ENCODE measurements around the gene PRRC1.
"Not testable (repeated sequence)": the region's sequence is repeated elsewhere in the genome, so short reads cannot be mapped to it uniquely, and the experiment has no call there.

PRRC1 gene

GRCh38 chr5:127564002-127564769, 46.7 kb downstream of the PRRC1 start:
- no peak overlapping the region for H2AFZ ChIP-seq (ENCODE audit: low read length, unreplicated experiment)
- no peak overlapping the region for H3K27ac ChIP-seq (ENCODE audit: low read depth, low read length)
- H3K36me3 ChIP-seq (ENCODE audit: insufficient read depth, low read length), result no peaks in the 10 kb centered on the region
- H3K4me1 ChIP-seq (ENCODE audit: control insufficient read depth, insufficient read depth, low read length, unreplicated experiment), result peaks cover 7% of the 10 kb centered on the region
- no peak overlapping the region for H3K4me3 ChIP-seq (ENCODE audit: low read depth, low read length)
- peaks cover 15% of the 10 kb centered on the region; the same call in 1 of the 2 replicates for H3K27me3 ChIP-seq (ENCODE audit: insufficient read depth, low read length)
- H3K79me2 ChIP-seq (ENCODE audit: control insufficient read depth, insufficient read depth, low read length, unreplicated experiment), result no peaks in the 10 kb centered on the region

- H3K4me3 ChIP-seq (ENCODE audit: low read depth, low read length), result no peak overlapping the region
These were observed 48.3 kb downstream of the PRRC1 start for GRCh38 chr5:127565586-127566270.

GRCh38 chr5:127567026-127567768, 49.8 kb downstream of the PRRC1 start:
- H2AFZ ChIP-seq (ENCODE audit: low read length, unreplicated experiment), result no peak overlapping the region
- no peak overlapping the region for H3K27ac ChIP-seq (ENCODE audit: low read depth, low read length)
- peaks cover 6% of the 10 kb centered on the region for H3K4me1 ChIP-seq (ENCODE audit: control insufficient read depth, insufficient read depth, low read length, unreplicated experiment)
- H3K27me3 ChIP-seq (ENCODE audit: insufficient read depth, low read length), result peaks cover 15% of the 10 kb centered on the region; the same call in 1 of the 2 replicates
- no peaks in the 10 kb centered on the region for H3K79me2 ChIP-seq (ENCODE audit: control insufficient read depth, insufficient read depth, low read length, unreplicated experiment)
- no peak overlapping the region for H3K4me3 ChIP-seq (ENCODE audit: low read depth, low read length)
- H3K36me3 ChIP-seq (ENCODE audit: insufficient read depth, low read length), result no peaks in the 10 kb centered on the region

More at GRCh38 chr5:127565586-127566270, 48.3 kb downstream of the PRRC1 start:
- no peak overlapping the region for H3K27ac ChIP-seq (ENCODE audit: low read depth, low read length)
- peaks cover 7% of the 10 kb centered on the region for H3K4me1 ChIP-seq (ENCODE audit: control insufficient read depth, insufficient read depth, low read length, unreplicated experiment)
- no peaks in the 10 kb centered on the region for H3K36me3 ChIP-seq (ENCODE audit: insufficient read depth, low read length)
- no peaks in the 10 kb centered on the region for H3K79me2 ChIP-seq (ENCODE audit: control insufficient read depth, insufficient read depth, low read length, unreplicated experiment)
- no peak overlapping the region for H2AFZ ChIP-seq (ENCODE audit: low read length, unreplicated experiment)
- H3K27me3 ChIP-seq (ENCODE audit: insufficient read depth, low read length), result peaks cover 15% of the 10 kb centered on the region; the same call in 1 of the 2 replicates

- no peaks in the 10 kb centered on the region for H3K79me2 ChIP-seq (ENCODE audit: control insufficient read depth, insufficient read depth, low read length, unreplicated experiment)
- H3K4me1 ChIP-seq (ENCODE audit: control insufficient read depth, insufficient read depth, low read length, unreplicated experiment), result no peaks in the 10 kb centered on the region
- H3K27ac ChIP-seq (ENCODE audit: low read depth, low read length), result no peak overlapping the region
- no peak overlapping the region for H3K4me3 ChIP-seq (ENCODE audit: low read depth, low read length)
- peaks cover 15% of the 10 kb centered on the region; the same call in 1 of the 2 replicates for H3K27me3 ChIP-seq (ENCODE audit: insufficient read depth, low read length)
- H3K36me3 ChIP-seq (ENCODE audit: insufficient read depth, low read length), result no peaks in the 10 kb centered on the region
- H2AFZ ChIP-seq (ENCODE audit: low read length, unreplicated experiment), result no peak overlapping the region
These were observed 50.7 kb downstream of the PRRC1 start for GRCh38 chr5:127568166-127568565.

DNA sequence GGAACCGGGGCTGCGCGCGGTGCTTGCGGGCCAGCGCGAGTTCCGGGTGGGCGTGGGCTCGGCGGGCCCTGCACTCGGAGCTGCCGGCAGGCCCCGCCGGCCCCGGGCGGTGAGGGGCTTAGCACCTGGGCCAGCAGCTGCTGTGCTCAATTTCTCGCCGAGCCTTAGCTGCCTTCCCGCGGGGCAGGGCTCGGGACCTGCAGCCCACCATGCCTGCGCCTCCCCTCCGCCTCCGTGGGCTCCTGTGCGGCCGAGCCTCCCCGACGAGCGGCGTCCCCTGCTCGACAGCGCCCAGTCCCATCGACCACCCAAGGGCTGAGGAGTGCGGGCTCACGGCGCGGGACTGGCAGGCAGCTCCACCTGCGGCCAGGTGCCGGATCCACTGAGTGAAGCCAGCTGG, 52.0 kb downstream of the PRRC1 start:
- not testable (repeated sequence) for H3K4me1 ChIP-seq (ENCODE audit: control insufficient read depth, insufficient read depth, low read length, unreplicated experiment); H3K27ac ChIP-seq (ENCODE audit: low read depth, low read length); H3K36me3 ChIP-seq (ENCODE audit: insufficient read depth, low read length); H3K79me2 ChIP-seq (ENCODE audit: control insufficient read depth, insufficient read depth, low read length, unreplicated experiment); H2AFZ ChIP-seq (ENCODE audit: low read length, unreplicated experiment)
- H3K27me3 ChIP-seq (ENCODE audit: insufficient read depth, low read length), result peaks cover 15% of the 10 kb centered on the region; the same call in 1 of the 2 replicates
- peak overlapping the region; percentile 15; the same call in 1 of the 2 replicates for H3K4me3 ChIP-seq (ENCODE audit: low read depth, low read length)

DNA sequence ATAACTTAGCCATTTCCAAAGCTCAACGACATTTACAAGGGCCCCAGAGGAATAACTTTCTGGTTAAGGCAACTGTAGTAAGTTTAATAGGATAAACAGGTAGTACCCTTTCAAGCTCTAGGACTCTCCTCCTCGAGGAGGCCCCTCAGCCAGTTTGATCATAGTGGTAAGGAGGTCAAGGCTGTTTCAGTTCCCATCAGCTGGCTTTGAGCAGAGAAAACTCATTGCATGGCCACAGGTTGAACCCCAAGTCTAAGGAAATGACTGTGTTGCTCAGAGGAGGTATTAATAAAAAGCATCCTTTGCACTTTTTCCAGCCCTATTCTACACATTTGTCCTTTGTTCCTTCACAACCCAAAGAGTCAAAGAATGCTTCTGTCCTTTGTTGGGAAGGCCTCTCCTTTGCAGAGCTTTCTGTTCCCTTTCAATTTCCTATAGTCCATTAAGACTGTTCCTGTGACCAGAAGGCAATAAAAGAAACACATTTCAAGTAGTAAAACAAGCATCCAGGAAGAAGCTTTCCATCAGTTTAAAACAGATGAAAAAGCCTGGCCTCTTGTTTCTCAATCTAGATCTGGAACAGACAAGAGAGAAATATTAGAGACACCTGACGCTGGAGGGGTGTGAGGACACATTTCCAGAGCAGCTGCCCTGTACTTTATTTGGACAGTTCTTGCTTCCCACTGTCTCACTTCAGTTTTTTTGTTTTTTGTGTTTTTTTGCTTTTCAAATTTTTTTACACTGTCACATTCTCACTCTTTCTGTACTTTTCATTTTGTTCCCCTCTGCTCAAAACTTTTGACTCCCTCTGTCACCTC, 54.1 kb downstream of the PRRC1 start:
- Histone ChIP-seq H3K4me3 (ENCODE audit: low read depth, low read length) (no peak overlapping the region), H2AFZ (ENCODE audit: low read length, unreplicated experiment) (no peak overlapping the region), H3K79me2 (ENCODE audit: control insufficient read depth, insufficient read depth, low read length, unreplicated experiment) (no peaks in the 10 kb centered on the region), H3K36me3 (ENCODE audit: insufficient read depth, low read length) (no peaks in the 10 kb centered on the region), H3K27me3 (ENCODE audit: insufficient read depth, low read length) (peaks cover 15% of the 10 kb centered on the region; the same call in 1 of the 2 replicates), H3K27ac (ENCODE audit: low read depth, low read length) (no peak overlapping the region), H3K4me1 (ENCODE audit: control insufficient read depth, insufficient read depth, low read length, unreplicated experiment) (no peaks in the 10 kb centered on the region)

DNA sequence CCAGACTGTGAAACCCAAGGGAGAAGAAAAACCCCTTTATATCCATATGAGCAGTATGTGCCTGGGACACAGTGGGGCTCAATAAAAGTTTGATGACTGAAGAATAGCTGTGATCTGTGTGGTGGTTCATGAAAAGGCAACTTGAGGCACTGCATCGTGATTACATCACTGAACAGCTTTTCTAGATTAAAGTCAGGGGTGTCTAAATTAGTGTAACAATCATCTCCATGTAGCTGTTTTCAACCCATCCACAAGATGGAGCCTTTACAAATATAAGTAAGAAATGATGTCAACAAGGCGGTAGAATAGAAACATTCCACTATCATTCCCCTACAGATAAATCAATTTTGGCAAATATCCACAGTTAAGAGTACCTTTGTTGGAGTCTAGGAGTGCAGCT, 55.5 kb downstream of the PRRC1 start:
- Histone ChIP-seq H3K4me3 (ENCODE audit: low read depth, low read length) (no peak overlapping the region), H3K27me3 (ENCODE audit: insufficient read depth, low read length) (peaks cover 10% of the 10 kb centered on the region; the same call in 1 of the 2 replicates), H3K36me3 (ENCODE audit: insufficient read depth, low read length) (no peaks in the 10 kb centered on the region), H3K4me1 (ENCODE audit: control insufficient read depth, insufficient read depth, low read length, unreplicated experiment) (peaks cover 6% of the 10 kb centered on the region), H3K79me2 (ENCODE audit: control insufficient read depth, insufficient read depth, low read length, unreplicated experiment) (no peaks in the 10 kb centered on the region), H3K27ac (ENCODE audit: low read depth, low read length) (no peak overlapping the region), H2AFZ (ENCODE audit: low read length, unreplicated experiment) (no peak overlapping the region)

GRCh38 chr5:127574852-127575679, 57.6 kb downstream of the PRRC1 start:
- Histone ChIP-seq H2AFZ (ENCODE audit: low read length, unreplicated experiment) (no peak overlapping the region), H3K79me2 (ENCODE audit: control insufficient read depth, insufficient read depth, low read length, unreplicated experiment) (no peaks in the 10 kb centered on the region), H3K27ac (ENCODE audit: low read depth, low read length) (no peak overlapping the region), H3K4me1 (ENCODE audit: control insufficient read depth, insufficient read depth, low read length, unreplicated experiment) (peaks cover 6% of the 10 kb centered on the region), H3K4me3 (ENCODE audit: low read depth, low read length) (no peak overlapping the region), H3K36me3 (ENCODE audit: insufficient read depth, low read length) (no peaks in the 10 kb centered on the region), H3K27me3 (ENCODE audit: insufficient read depth, low read length) (no peaks in the 10 kb centered on the region)

- no peak overlapping the region for H3K4me3 ChIP-seq (ENCODE audit: low read depth, low read length)
- peak overlapping the region; percentile 35 for H2AFZ ChIP-seq (ENCODE audit: low read length, unreplicated experiment)
- H3K27ac ChIP-seq (ENCODE audit: low read depth, low read length), result no peak overlapping the region
- H3K79me2 ChIP-seq (ENCODE audit: control insufficient read depth, insufficient read depth, low read length, unreplicated experiment), result no peaks in the 10 kb centered on the region
- peaks cover 6% of the 10 kb centered on the region for H3K4me1 ChIP-seq (ENCODE audit: control insufficient read depth, insufficient read depth, low read length, unreplicated experiment)
- no peaks in the 10 kb centered on the region for H3K27me3 ChIP-seq (ENCODE audit: insufficient read depth, low read length)
- H3K36me3 ChIP-seq (ENCODE audit: insufficient read depth, low read length), result no peaks in the 10 kb centered on the region
These were observed 60.0 kb downstream of the PRRC1 start for GRCh38 chr5:127577458-127577857.

All from ACC112 (cell line).